ENCODE results near the gene VPS11.

DNA sequence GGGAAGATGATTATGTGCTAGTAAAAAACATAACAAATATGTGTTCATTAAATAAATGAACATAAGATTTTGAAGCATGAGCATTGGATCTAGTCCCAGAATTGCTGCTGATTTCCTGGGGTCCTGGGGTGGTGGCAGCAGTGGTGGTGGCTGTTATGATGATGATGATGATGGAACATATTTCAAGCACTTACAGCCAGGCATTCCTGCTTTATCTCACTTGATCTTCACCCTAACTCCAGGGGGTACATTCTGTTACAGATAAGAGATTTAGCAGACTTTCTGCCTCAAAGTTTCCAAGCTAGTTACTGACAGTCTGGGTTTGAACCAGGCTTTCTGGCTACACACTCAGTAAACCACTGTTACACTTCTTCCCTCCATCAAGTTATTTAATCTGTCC is 43.9 kb upstream of the VPS11 start:
- TF ChIP-seq POLR2A (IDR thresholded peaks at IDR 0.05): no peak
- TF ChIP-seq, protein P1, sequence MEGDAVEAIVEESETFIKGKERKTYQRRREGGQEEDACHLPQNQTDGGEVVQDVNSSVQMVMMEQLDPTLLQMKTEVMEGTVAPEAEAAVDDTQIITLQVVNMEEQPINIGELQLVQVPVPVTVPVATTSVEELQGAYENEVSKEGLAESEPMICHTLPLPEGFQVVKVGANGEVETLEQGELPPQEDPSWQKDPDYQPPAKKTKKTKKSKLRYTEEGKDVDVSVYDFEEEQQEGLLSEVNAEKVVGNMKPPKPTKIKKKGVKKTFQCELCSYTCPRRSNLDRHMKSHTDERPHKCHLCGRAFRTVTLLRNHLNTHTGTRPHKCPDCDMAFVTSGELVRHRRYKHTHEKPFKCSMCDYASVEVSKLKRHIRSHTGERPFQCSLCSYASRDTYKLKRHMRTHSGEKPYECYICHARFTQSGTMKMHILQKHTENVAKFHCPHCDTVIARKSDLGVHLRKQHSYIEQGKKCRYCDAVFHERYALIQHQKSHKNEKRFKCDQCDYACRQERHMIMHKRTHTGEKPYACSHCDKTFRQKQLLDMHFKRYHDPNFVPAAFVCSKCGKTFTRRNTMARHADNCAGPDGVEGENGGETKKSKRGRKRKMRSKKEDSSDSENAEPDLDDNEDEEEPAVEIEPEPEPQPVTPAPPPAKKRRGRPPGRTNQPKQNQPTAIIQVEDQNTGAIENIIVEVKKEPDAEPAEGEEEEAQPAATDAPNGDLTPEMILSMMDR (IDR thresholded peaks at IDR 0.05): no peak
